ENCODE measurements around the gene TFE3. TPM values are rescaled to one million over a fixed set of nuclear protein-coding genes. Genes with fewer than 3 reads are reported as not detected.

The TFE3 gene
- total and polyA plus RNA-seq, 2 donors (not counting 3 experiments of a cell fraction or from before 2014, with no cell fraction given) = 22.3 to 37.1 TPM

GRCh38 chrX:49066278-49066677 is 23.1 kb upstream of the TFE3 start:
- intact Hi-C loops (cut with micrococcal nuclease) (no loop called here), dilution Hi-C loops (cut with MboI; ENCODE audit: extremely low pct_ligation_motif_present, low sequenced_read_pairs) (no loop called here)
- ChIA-PET POLR2A (no interaction called here), CTCF (no interaction called here)
- Histone ChIP-seq H3K4me2 (ENCODE audit: insufficient read depth, low read length) (no peak overlapping the region), H3K79me2 (ENCODE audit: control insufficient read depth, insufficient read depth, low read length) (no peaks in the 10 kb centered on the region), H3K27ac (ENCODE audit: insufficient read depth, low read depth, low read length) (no peak overlapping the region), H3K9me3 (replicated peaks; ENCODE audit: control insufficient read depth, insufficient read depth, low read length) (no peaks in the 10 kb centered on the region), H3K4me3 (replicated peaks in 1 of 3; ENCODE audit: insufficient read depth in 1 of 3, low read depth in 1 of 3, low read length in 3 of 3) (no peak overlapping the region), H3K27me3 (ENCODE audit: control insufficient read depth in 2 of 2, insufficient read depth in 2 of 2, low read length in 2 of 2) (no peaks in the 10 kb centered on the region), H3K9me1 (replicated peaks; ENCODE audit: control insufficient read depth, extremely low read depth, insufficient read depth, low read length) (no peaks in the 10 kb centered on the region), H2AFZ (ENCODE audit: low read depth, low read length) (no peak overlapping the region), H3K4me1 (ENCODE audit: control insufficient read depth, extremely low read depth, insufficient read depth, low read length) (no peaks in the 10 kb centered on the region), H3K36me3 (ENCODE audit: control insufficient read depth in 2 of 2, extremely low read depth in 1 of 2, insufficient read depth in 2 of 2, low read length in 2 of 2) (peaks cover 0 to 2% of the 10 kb centered on the region in 2 experiments), H3K9ac (replicated peaks; ENCODE audit: extremely low read depth, insufficient read depth, low read length) (no peak overlapping the region), H4K20me1 (replicated peaks; ENCODE audit: control insufficient read depth, extremely low read depth, insufficient read depth, low read length) (no peaks in the 10 kb centered on the region)
- DNase-seq (ENCODE audit: low read depth, low spot score) = no peak
- TF ChIP-seq MYC (IDR thresholded peaks at IDR 0.05; ENCODE audit: low read depth, low read length) (no peak), POLR2A (IDR thresholded peaks at IDR 0.05; ENCODE audit: low read depth, low read length) (no peak), JUN (IDR thresholded peaks at IDR 0.05; ENCODE audit: borderline replicate concordance, insufficient read depth, insufficient read length, low read depth) (no peak), POLR2AphosphoS5 (IDR thresholded peaks at IDR 0.05; ENCODE audit: insufficient read depth, low read depth, low read length) (no peak), FOS (IDR thresholded peaks at IDR 0.05; ENCODE audit: borderline replicate concordance, insufficient read depth, low read length) (no peak)
- FAIRE-seq = no peak
- no TSS peak for BruUV-seq (replicated peaks)

- no peak overlapping the region for H3K4me3 ChIP-seq (replicated peaks in 1 of 3; ENCODE audit: insufficient read depth in 1 of 3, low read depth in 1 of 3, low read length in 3 of 3)
- dilution Hi-C loops (cut with MboI; ENCODE audit: extremely low pct_ligation_motif_present, low sequenced_read_pairs) = no loop called here
- TF ChIP-seq GATA2 (IDR thresholded peaks at IDR 0.05; ENCODE audit: insufficient read depth, insufficient read length, low read depth, low read length) = no peak
- TF ChIP-seq CTCF (IDR thresholded peaks at IDR 0.05; ENCODE audit: extremely low read depth in 1 of 2, insufficient read depth in 1 of 2, low read depth in 1 of 2, low read length in 2 of 2) = no peak
- TF ChIP-seq POLR2A (IDR thresholded peaks at IDR 0.05; ENCODE audit: low read depth, low read length) = no peak
- no peak for TF ChIP-seq MAX (IDR thresholded peaks at IDR 0.05; ENCODE audit: insufficient read depth, insufficient read length)
- no peak for TF ChIP-seq EZH2 (IDR thresholded peaks at IDR 0.05; ENCODE audit: borderline replicate concordance, low read depth, low read length, severe bottlenecking)
- no peak for TF ChIP-seq FOS (IDR thresholded peaks at IDR 0.05; ENCODE audit: borderline replicate concordance, insufficient read depth, low read length)
- no peak for TF ChIP-seq POLR2AphosphoS5 (IDR thresholded peaks at IDR 0.05; ENCODE audit: insufficient read depth, low read depth, low read length)
- no peak for TF ChIP-seq MYC (IDR thresholded peaks at IDR 0.05; ENCODE audit: low read depth, low read length)
- no peak for TF ChIP-seq JUN (IDR thresholded peaks at IDR 0.05; ENCODE audit: borderline replicate concordance, insufficient read depth, insufficient read length, low read depth)
Observed at GRCh38 chrX:49064735-49065134, 21.6 kb upstream of the TFE3 start.

More at GRCh38 chrX:49064735-49065134, 21.6 kb upstream of the TFE3 start:
- Histone ChIP-seq H3K9me1 (replicated peaks; ENCODE audit: control insufficient read depth, extremely low read depth, insufficient read depth, low read length) (no peaks in the 10 kb centered on the region), H3K4me2 (ENCODE audit: insufficient read depth, low read length) (no peak overlapping the region), H4K20me1 (replicated peaks; ENCODE audit: control insufficient read depth, extremely low read depth, insufficient read depth, low read length) (no peaks in the 10 kb centered on the region), H3K27me3 (ENCODE audit: control insufficient read depth in 2 of 2, insufficient read depth in 2 of 2, low read length in 2 of 2) (no peaks in the 10 kb centered on the region), H2AFZ (ENCODE audit: low read depth, low read length) (no peak overlapping the region), H3K27ac (ENCODE audit: insufficient read depth, low read depth, low read length) (no peak overlapping the region), H3K9ac (replicated peaks; ENCODE audit: extremely low read depth, insufficient read depth, low read length) (no peak overlapping the region), H3K36me3 (ENCODE audit: control insufficient read depth in 2 of 2, extremely low read depth in 1 of 2, insufficient read depth in 2 of 2, low read length in 2 of 2) (peaks cover 0 to 2% of the 10 kb centered on the region in 2 experiments), H3K4me1 (ENCODE audit: control insufficient read depth, extremely low read depth, insufficient read depth, low read length) (peaks cover 3% of the 10 kb centered on the region), H3K79me2 (ENCODE audit: control insufficient read depth, insufficient read depth, low read length) (no peaks in the 10 kb centered on the region), H3K9me3 (replicated peaks; ENCODE audit: control insufficient read depth, insufficient read depth, low read length) (no peaks in the 10 kb centered on the region)
- BruUV-seq (replicated peaks) = no TSS peak
- no peak for DNase-seq (ENCODE audit: low read depth, low spot score)
- intact Hi-C loops (cut with micrococcal nuclease) = no loop called here
- FAIRE-seq = no peak
- ChIA-PET CTCF (no interaction called here), POLR2A (no interaction called here)
